Activated CD8-positive, alpha-beta memory T cell treated with anti-CD3 and anti-CD28 coated beads for 24 hours (primary cell): ENCODE measurements around the gene ADAMTS2.
A peak's percentile ranks its signal among the peaks of the same experiment; 100 is the strongest.

ENCODE experiments used
- DNase-seq: peaks from one replicate; pipeline ENCODE4 v3.0.0-alpha.2; 2020

Gene ADAMTS2

DNA sequence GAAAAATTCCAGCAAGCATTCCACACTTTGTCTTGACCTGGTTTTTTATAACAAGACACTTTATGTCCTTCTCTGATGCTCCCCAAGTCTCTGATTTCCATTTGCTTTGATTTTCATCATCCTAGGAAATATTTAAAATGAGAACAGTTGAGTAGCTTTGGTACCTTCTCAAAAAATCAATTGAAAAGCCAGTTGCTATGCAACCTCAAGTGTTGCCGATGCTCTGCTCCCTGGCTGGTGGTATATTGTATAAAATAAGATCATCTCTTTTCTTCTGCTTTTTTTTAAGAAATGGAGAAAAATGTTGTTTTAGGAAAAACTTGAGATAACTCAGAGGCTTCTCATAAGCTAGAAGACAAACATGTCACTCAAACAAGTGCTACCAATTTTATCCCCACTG is 175.4 kb downstream of the ADAMTS2 start:
- no peak for DNase-seq

- no peak for DNase-seq
These were observed 176.6 kb downstream of the ADAMTS2 start for GRCh38 chr5:179168664-179169063.

DNA sequence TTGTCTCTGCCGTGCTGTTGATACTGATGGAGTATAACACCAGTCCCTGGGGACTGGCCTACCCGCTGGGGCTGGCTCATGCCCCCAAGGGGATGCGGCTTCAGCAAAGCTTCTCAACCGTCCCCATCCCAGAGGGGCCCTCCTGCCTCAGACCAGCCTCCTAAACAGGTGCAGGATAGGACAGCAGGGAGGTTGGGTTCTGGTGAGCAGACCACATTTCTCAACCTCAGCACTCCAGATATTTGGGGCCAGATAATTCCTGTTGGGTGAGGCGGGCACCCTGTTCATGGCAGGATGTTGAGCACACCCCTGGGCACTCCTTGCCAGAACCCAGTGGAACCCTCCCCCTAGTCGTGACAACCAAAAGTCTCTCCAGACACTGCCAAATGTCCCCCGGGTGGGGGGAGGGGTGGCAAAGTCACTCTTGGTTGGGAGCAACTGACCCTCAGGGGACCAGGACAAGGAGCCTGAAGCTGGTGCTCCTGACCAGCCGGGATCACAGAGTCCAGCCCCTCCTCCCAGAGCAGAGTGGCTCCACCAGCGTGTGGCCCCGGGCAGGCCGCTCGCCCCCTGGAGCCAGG is 177.3 kb downstream of the ADAMTS2 start:
- no peak for DNase-seq

- peak; percentile 91 for DNase-seq
These were observed 178.1 kb downstream of the ADAMTS2 start for GRCh38 chr5:179166886-179167841.

GRCh38 chr5:179166171-179166885 is 178.9 kb downstream of the ADAMTS2 start:
- no peak for DNase-seq

DNA sequence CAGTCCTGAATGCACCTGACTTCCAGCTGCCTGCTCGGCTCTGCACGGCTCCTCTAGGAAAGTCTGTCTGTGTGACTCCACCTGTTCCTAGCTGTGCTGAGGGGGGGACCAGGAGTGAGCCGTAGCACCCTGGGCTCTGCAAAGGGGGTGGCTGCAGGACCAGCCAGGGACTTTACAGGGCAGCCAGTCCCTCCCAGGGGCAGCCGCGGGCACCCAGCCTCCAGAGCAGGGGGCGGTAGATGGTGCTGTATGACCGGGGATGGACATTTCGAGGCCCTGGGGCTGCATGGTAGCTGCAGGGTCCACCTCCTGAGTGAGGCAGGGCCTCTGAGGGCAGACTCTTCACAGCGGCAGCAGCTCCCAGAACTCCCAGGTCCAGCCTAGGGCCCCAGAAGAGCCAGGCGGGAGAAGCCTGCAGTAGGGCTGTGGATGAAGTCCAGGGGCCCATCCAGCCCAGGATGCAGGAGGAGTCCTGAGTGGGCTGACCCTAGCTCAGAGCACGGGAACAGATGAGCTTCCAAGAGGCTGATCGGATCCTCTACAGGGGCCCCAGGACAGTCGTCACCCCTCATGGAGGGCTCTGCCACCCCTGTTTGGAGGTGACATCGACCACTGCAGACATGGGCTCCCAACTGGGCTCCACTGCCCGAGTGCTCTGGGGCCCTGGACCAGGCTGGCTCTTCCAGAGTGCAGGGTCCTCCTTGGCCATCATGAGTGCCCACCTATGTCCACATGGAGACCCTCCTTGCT is 179.7 kb downstream of the ADAMTS2 start:
- no peak for DNase-seq

DNA sequence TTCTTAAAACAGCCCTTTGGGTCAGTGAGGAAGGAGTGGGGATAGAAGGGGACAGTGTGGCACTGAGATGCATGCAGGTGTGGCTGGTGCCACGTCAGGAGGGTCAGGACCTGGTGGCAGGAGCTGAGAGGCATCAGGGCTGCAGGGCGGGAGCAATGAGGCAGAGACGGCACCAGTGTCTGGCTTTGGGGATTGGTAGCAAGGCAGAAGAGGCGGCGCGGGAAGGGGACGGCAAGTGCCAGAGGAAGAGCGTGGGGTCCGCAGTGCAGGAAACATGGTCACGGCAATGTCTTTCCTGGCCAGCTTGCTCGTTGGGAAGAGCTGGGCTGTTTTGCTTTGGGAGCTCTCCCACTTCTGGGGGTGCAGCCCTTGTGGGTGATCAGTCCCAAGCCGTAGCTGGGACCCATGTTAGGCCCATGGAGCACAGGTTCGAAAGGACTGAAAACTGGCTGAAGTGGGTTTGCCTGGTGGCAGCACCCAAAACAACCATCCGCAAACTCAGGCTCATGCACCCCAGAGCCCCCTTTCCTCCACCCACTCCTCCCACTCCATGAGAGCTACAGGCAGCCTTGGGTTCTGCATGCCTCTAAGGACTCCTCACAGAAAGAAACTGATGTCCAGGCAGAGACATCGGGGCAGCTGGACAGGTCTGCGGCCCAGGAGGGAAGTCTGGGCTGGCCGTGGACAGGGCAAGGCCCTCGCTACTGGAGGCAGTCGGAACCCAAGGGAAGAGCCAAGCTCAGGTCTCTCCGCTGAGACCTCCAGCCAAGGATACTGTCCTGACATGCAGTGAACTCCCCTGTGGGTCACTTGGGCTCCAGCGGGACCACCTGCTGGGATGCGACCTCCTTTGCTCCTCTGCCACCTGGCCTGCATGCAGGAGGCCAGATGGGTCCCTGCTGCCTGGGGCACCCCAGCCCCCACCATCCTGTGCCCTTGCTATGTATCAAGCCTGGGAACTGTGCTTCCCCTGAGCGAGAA is 180.6 kb downstream of the ADAMTS2 start:
- DNase-seq, result no peak

- DNase-seq, result no peak
These were observed 181.8 kb downstream of the ADAMTS2 start for GRCh38 chr5:179163236-179164155.

DNA sequence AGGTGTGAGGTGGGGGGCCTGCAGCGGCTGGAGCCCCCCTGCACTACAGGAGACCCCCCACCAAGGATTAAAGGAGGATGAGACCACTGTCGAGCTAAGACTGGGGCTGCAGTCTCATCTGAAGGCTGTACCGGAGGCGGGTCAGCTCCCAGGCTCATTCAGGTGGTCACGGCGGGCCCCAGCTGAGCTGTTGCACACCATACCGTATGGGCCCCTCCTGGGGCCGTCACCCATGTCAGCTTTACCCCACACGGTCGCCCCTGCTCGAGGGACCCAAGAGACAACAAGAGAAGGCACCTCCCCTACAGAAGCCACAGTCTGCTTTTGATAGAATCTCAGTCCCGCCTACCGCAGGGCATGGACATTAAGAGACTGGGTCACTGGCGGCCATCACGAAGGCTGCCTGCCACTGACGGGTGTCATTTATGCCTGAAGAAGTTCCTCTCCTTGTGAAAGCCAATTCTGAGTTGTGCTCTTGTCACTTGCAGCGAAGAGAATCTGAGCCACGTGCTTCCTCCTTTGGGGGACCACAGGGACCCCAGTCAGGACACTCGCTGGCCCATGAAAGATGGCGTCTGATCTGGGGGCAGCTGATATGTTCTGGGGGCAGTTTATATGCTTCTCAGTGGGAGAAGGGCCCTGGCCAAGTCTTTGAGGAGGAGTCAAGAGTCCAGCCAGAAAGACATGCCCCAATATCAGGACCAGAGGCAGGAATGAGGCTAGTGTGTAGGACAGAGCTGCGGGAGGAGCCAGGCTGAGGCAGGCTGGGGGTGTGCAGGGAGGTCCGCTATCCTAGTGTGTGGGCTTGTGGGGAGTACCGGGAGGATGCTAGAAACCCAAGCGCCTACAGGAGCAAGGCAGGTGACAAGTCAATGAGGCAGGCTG is 182.7 kb downstream of the ADAMTS2 start:
- no peak for DNase-seq

DNA sequence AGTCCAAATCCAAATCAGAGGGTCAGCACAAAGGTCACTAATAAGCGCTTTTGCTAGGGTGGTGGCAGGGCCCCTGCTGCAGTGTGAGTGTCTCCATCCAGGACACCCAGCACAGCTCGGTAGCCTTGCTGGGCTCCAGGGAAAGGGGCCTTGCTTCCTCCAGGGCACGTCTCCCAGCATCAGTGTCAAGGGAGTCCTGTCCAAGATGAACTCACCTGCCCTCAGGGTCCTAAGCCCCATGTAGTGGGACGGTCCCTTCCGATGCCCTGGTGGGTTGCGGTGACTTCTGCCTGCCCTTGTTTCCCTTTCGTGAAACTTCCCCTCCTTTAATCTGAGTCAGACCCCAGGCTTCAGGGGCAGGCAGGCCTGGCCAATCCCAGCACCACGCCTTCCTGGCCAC is 183.4 kb downstream of the ADAMTS2 start:
- DNase-seq, result no peak

DNA sequence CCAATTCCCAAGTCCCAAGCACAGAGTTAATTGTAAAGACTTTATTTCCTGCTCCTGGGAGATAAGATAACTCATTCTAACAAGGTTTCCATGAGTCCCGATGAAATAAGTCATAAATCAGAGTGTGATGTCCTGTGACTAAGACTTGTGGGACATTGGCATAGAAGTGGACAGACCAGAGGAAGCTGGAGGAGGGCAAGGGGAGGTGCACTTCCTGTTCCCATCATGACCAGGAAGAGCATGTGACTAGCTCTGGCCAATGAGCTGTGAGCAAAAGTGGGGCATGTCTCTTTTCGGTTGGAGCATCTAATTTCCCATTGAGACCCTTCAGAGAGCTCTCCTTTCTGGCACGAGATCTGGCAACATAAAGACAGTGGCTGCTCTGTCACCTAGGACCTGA is 184.7 kb downstream of the ADAMTS2 start:
- no peak for DNase-seq

- no peak for DNase-seq
These were observed 186.7 kb downstream of the ADAMTS2 start for GRCh38 chr5:179158556-179158955.

- DNase-seq, result no peak
These were observed 190.0 kb downstream of the ADAMTS2 start for GRCh38 chr5:179154991-179155955.

DNA sequence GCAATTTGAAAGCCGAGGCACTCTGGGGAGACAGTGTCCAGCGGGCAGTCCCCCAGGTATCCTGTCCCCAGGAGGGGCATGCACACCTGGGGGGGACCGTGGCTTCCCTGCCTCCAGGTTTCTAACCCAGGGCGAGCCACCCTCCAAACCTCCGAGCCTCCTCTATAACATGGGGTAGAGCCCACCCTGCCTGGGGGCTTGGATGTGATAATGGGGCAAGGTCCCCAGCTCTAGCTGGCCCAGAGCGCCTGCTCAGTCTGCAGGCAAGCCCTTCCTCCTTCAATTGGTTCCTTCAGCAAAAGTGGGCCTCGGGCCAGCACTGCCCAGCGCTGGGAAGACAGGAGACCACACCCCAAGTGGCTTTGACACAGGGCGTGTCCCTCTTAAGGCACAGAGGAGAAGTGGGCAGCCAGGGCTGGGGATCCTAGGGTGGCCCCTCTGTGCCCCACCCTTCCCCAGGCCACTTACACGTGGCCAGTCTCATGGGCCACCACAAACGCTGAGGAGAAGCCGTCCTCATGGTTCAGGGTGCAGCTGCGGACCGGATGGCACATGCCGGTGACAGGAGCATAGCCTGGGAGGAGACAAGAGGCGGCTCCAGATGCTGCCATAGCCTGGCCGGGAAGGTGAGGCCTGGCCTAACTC is 190.8 kb downstream of the ADAMTS2 start:
- DNase-seq, result no peak

DNA sequence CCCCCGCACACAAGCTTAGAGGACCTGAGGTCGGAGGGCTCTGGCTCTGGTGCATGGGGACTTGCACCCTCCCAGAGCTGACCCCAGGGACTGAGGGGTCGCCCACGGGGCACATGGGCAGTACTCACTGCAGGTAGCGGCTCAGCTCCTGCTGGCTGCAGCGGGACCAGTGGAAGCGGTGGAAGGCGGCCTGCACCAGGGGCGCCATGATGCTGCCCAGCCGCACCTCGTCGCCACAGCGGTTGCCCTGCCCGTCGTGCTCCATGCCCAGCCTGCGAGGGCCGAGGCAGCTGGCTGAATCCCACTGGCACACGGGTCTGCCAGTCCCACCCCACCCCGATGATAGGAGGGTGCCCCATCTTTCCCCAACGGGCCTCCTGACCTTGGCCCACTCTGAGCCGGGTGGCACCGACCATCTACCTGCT is 191.3 kb downstream of the ADAMTS2 start:
- DNase-seq, result no peak

DNA sequence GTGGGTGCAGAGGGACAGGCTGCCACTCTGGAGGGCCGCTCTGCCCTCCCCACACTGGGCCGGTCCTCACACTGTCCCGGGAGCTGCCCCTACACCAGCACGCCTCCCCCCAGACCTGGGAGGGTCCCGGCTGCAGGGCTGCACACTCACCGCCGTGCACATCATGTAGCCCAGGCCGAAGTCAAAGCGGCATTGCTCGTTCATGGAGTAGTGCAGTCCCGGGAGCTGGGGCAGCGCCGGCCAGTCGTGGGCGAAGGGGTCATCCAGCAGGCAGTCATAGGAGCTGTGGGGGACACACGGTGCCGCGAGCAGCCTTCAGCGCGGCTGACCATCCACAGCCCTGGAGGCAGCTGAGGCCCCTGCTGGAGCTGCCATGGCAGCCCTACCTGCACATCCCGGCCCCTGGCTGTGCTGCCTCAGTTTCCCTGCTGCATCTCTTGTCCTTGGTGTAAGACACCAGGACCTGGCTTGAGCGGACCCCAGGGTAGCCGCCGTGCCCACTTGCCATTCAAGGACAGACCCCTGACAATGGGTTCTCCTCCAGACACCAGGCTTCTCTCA is 191.8 kb downstream of the ADAMTS2 start:
- no peak for DNase-seq

DNA sequence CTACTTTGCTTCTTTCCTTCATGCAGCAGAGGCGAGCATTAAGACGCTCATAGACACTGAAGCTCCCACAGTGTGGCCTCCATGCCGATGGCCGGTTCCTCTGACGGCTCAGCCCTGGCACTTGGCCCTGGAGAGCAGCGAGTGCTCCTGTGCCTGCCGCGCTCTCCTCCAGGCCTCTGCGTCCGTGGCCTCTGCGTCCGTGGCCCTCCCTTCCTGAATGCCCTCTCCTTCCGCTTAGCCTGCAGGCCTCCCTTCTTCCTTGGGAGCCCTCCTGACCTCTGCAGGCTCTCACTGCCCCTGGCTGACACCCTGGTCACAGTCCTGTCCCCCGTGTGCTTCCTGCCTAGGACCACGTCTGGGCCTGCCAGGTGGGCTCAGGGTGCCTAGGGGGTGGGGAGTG is 192.3 kb downstream of the ADAMTS2 start:
- no peak for DNase-seq
